ENCODE results near the gene TRPV2. TPM values are rescaled to one million over a fixed set of nuclear protein-coding genes. Genes with fewer than 3 reads are reported as not detected.

The TRPV2 gene
- total and polyA plus RNA-seq, 2 of the 4 experiments (the other 2 are of a cell fraction), result 30.8 to 32.8 TPM

GRCh38 chr17:16442594-16443510 is 27.5 kb downstream of the TRPV2 start:
- ChIA-PET CTCF (interaction anchor here (0.6 to 1.4 kb wide), 2 partner anchors 78 to 90 kb away, joined by 3 to 4 read pairs; no protein-coding TSS in a partner anchor), POLR2A (ENCODE audit: unreplicated experiment) (no interaction called here)
- intact Hi-C loops (cut with micrococcal nuclease), result no loop called here
- ATAC-seq (ENCODE audit: low read depth) (no peak), DNase-seq (no peak)
- H3K79me1 ChIP-seq (ENCODE audit: low read depth in 1 of 2, low read length in 2 of 2), result peaks cover 24 to 84% of the 10 kb centered on the region in 2 experiments
- in situ Hi-C loops (cut with MboI; ENCODE audit: low sequenced_read_pairs), result no loop called here
- H3K27ac ChIP-seq (ENCODE audit: insufficient read depth, low read length), result no peak overlapping the region
- no peaks in the 10 kb centered on the region for H3K27me3 ChIP-seq (ENCODE audit: control insufficient read depth, insufficient read depth, low read length)
- H3K4me2 ChIP-seq (ENCODE audit: low read depth, low read length), result no peak overlapping the region
- no peak overlapping the region for H2BK20ac ChIP-seq (ENCODE audit: low read depth, low read length)
- no CpG with 5 or more reads among the region's 7 CpGs for WGBS, 2 experiments (ENCODE audit: extremely low coverage in 2 of 2, insufficient read length in 1 of 2)
- H4K5ac ChIP-seq (ENCODE audit: low read depth, low read length), result no peak overlapping the region
- H2BK5ac ChIP-seq (ENCODE audit: low read depth, low read length, poor library complexity, severe bottlenecking), result peak overlapping the region; percentile 21
- peak overlapping the region in 1 of 2 experiments; percentile 31; a peak in 2 of 4 replicates for H4K8ac ChIP-seq (ENCODE audit: low read depth in 2 of 2, low read length in 2 of 2)
- H3K4me3 ChIP-seq (ENCODE audit: insufficient read depth, low read depth, low read length), result no peak overlapping the region
- H2BK15ac ChIP-seq (ENCODE audit: low read depth, low read length), result no peak overlapping the region
- H2BK120ac ChIP-seq (ENCODE audit: low read depth, low read length), result no peak overlapping the region
- H2AK5ac ChIP-seq (ENCODE audit: low read depth, low read length), result no peak overlapping the region
- no peak overlapping the region for H4K91ac ChIP-seq (ENCODE audit: insufficient read depth, low read depth, low read length)
- H3K9me3 ChIP-seq (ENCODE audit: control insufficient read depth, insufficient read depth, low read length), result no peaks in the 10 kb centered on the region
- H3K14ac ChIP-seq (replicated peaks; ENCODE audit: low read depth, low read length), result 0 out of 2 replicates have a peak overlapping the region, but pooled peaks have one; percentile 19
- peaks cover 62% of the 10 kb centered on the region for H3K36me3 ChIP-seq (ENCODE audit: control insufficient read depth, insufficient read depth, low read length)
- H3K4ac ChIP-seq (ENCODE audit: low read depth, low read length), result no peak overlapping the region
- no peak overlapping the region for H3K56ac ChIP-seq (ENCODE audit: extremely low read depth, insufficient read depth, low read length)
- H3K9me1 ChIP-seq (ENCODE audit: insufficient read depth, low read length), result peaks cover 32% of the 10 kb centered on the region
- H2AK9ac ChIP-seq (replicated peaks; ENCODE audit: low read depth, low read length, poor library complexity), result peak overlapping the region; percentile 56
- no peak for TF ChIP-seq MXI1 (IDR thresholded peaks at IDR 0.05; ENCODE audit: borderline replicate concordance, low read depth, low read length)
- TF ChIP-seq SMC3 (IDR thresholded peaks at IDR 0.05; ENCODE audit: low read depth, low read length), result no peak
- TF ChIP-seq RAD21 (IDR thresholded peaks at IDR 0.05; ENCODE audit: low read length), result no peak
- no peak for TF ChIP-seq CTCF (conservative IDR thresholded peaks at IDR 0.05; ENCODE audit: low read depth, low read length)
- no peak for TF ChIP-seq USF2 (IDR thresholded peaks at IDR 0.05; ENCODE audit: low read depth, low read length)
- no peak for TF ChIP-seq FOS (IDR thresholded peaks at IDR 0.05; ENCODE audit: low read depth, low read length)
- H3K4me1 ChIP-seq (ENCODE audit: control insufficient read depth, insufficient read depth, low read length), result peaks cover 17% of the 10 kb centered on the region
- BruUV-seq (replicated peaks), result no TSS peak
- dilution Hi-C loops (cut with HindIII; ENCODE audit: low sequenced_read_pairs, unreplicated experiment), result no loop called here
- peak overlapping the region; percentile 11 for H3K23ac ChIP-seq (ENCODE audit: low read depth, low read length)
- H3K18ac ChIP-seq (ENCODE audit: low read depth, low read length), result no peak overlapping the region
- H3K9ac ChIP-seq (ENCODE audit: low read depth, low read length), result no peak overlapping the region
- peaks cover 84% of the 10 kb centered on the region for H4K20me1 ChIP-seq (ENCODE audit: insufficient read depth, low read length)
- H2AFZ ChIP-seq (replicated peaks; ENCODE audit: low read length, poor library complexity), result no peak overlapping the region

Measured in IMR-90 (cell line).